Mucosa of descending colon (tissue), 3 donors: ENCODE data around the gene PTRH1. TPM values are rescaled to one million over a fixed set of nuclear protein-coding genes. Genes with fewer than 3 reads are reported as not detected.
A peak's percentile ranks its signal among the peaks of the same experiment; 100 is the strongest.

Experiments used
- ATAC-seq: fragments of 200-7000 bp; cut with Tn5 transposase; one replicate; pipeline ENCODE4 v1.9.1; 2020; ENCODE audit warnings: mild to moderate bottlenecking, moderate library complexity
- DNase-seq, 3 donors: peaks; one replicate each; pipeline ENCODE4 v3.0.0-alpha.2; 2020
- H3K36me3 ChIP-seq: fragments of 200-600 bp; one replicate; pipeline ENCODE4 v1.8.0; 2021; ENCODE audit warnings: low read depth, mild to moderate bottlenecking
- H3K4me1 ChIP-seq: fragments of 200-600 bp; one replicate; pipeline ENCODE4 v1.8.0; 2021; ENCODE audit warnings: low read depth, mild to moderate bottlenecking
- H3K4me3 ChIP-seq: fragments of 200-600 bp; one replicate; pipeline ENCODE4 v1.8.0; 2021; ENCODE audit warnings: mild to moderate bottlenecking
- H3K9me3 ChIP-seq: fragments of 200-600 bp; one replicate; pipeline ENCODE4 v1.8.0; 2021; ENCODE audit warnings: mild to moderate bottlenecking
- CTCF ChIP-seq: fragments of 200-600 bp; IDR thresholded peaks from one replicate; pipeline ENCODE4 v1.8.0; 2022; ENCODE audit warnings: antibody characterized with exemption, mild to moderate bottlenecking
- intact Hi-C, 2 donors: fragments of 100-400 bp; cut with DNase I in 1 of 2; cut with micrococcal nuclease in 1 of 2; formaldehyde crosslinking; loops; one replicate each; pipeline versions ENCODE4 v1.11.0 to v1.11.1; 2022; cut with DNase I, micrococcal nuclease
- total RNA-seq, 3 donors: library from RNA; stranded (reverse); fragmentation: NEBNext Ultra II Directional in 2 of 3; extraction: Animal tissue kit (Norgen Biotek cat#: 25700) in 2 of 3; gene quantifications; one replicate each; pipeline versions ENCODE4 v1.2.1 to v1.2.4, GENCODE V29; 2021 to 2023
- donor health status: DM: no; HTN: no; CAD: no; lungs with moderate emphysema.
- donor health status: DM: no; HTN: no; CAD: no.
- donor health status: DM: no; HTN: yes; CAD: no.

Gene PTRH1
- total RNA-seq, 3 donors from 2014 or later = 5.1 to 10.5 (median 10.3) TPM

DNA sequence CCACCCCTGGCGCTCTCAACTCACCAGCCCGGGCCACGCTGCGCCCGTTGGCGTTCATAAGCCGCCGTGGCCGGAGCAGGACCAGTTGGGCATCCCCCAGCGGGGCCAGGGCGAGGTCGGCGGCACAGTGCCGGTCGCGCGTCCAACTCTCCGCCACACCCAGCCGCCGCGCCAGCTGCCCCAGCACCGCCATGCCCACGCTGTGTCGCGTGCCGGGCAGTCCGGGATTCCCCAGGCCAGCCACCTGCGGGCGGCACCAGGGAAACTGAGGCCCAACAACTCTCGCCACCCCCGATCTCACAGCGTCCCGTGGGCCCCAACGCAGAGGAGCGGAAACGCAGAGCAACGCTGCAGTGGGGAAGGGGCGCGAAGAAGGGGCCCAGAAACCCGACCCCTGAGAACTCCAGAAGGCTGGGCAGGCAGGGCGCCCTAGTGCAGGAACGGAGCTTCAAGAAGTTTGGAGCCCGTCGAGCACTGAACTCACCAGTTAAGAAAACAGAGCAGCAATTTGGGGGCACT, 453 bp downstream of the PTRH1 start:
- no peaks in the 10 kb centered on the region for H3K36me3 ChIP-seq
- TF ChIP-seq CTCF = no peak
- intact Hi-C loops = no loop called here
- ATAC-seq (peak; percentile 69), DNase-seq (peak in 2 of 3 donors; percentile 51 to 75)
- H3K9me3 ChIP-seq = no peaks in the 10 kb centered on the region
- H3K4me1 ChIP-seq = peaks cover 5% of the 10 kb centered on the region
- H3K4me3 ChIP-seq = peak overlapping the region; percentile 61

GRCh38 chr9:127714020-127714750, 1.3 kb downstream of the PTRH1 start:
- no peak for ATAC-seq
- Histone ChIP-seq H3K36me3 (no peaks in the 10 kb centered on the region), H3K9me3 (no peaks in the 10 kb centered on the region), H3K4me1 (peaks cover 5% of the 10 kb centered on the region), H3K4me3 (no peak overlapping the region)
- DNase-seq = no peak
- intact Hi-C loops = no loop called here
- no peak for TF ChIP-seq CTCF

DNA sequence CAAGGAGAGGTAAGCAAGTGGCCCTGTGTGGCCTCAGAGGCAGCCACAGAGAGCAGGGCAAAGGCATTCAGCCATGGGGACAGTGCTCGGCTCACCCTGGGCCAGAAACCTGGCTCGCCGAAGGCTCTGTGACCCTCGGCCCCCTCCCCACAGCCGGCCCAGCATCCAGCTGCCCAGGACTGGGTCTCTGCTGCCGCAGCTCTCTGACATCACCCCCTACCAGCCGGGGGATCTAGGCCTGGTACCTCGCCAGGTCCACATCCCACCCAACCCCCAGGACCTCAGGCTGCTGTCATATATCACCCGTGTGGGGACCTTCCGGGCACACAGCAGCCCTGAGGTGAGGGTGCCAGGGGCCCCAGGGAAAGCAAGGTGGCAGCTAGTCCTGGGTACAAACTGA, 2.6 kb downstream of the PTRH1 start:
- H3K4me3 ChIP-seq = no peak overlapping the region
- no peak for TF ChIP-seq CTCF
- ATAC-seq = no peak
- H3K4me1 ChIP-seq = peaks cover 5% of the 10 kb centered on the region
- DNase-seq = no peak
- no peaks in the 10 kb centered on the region for H3K36me3 ChIP-seq
- intact Hi-C loops = no loop called here
- H3K9me3 ChIP-seq = no peaks in the 10 kb centered on the region

GRCh38 chr9:127712371-127712770, 3.1 kb downstream of the PTRH1 start:
- ATAC-seq (no peak), DNase-seq (no peak)
- no peak overlapping the region for H3K4me3 ChIP-seq
- no peak for TF ChIP-seq CTCF
- intact Hi-C loops = no loop called here
- peaks cover 5% of the 10 kb centered on the region for H3K4me1 ChIP-seq
- no peaks in the 10 kb centered on the region for H3K9me3 ChIP-seq
- no peaks in the 10 kb centered on the region for H3K36me3 ChIP-seq

DNA sequence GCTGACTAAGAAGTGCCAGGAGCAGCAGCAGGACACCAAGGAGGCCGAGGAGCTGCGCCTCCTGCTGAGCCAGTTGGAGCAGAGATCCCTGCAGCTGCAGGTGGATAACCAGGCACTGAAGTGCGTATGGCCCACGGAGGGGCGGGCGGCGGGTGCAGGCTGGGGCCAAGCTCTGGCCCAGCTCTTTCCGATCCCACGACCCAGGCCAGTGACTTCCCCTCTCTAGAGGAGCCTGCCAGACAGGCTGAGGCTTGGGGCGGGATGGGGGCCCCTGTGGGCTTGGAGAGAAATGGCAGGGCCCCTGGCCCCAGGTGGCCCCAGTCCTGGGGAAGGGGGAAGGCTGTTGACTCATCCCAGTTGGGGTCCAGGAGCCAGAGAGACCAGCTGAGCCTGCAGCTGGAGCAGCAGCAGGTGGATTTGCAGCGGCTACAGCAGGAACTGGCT, 3.6 kb downstream of the PTRH1 start:
- peaks cover 5% of the 10 kb centered on the region for H3K4me1 ChIP-seq
- intact Hi-C loops = no loop called here
- no peak for TF ChIP-seq CTCF
- DNase-seq (no peak), ATAC-seq (no peak)
- no peak overlapping the region for H3K4me3 ChIP-seq
- no peaks in the 10 kb centered on the region for H3K9me3 ChIP-seq
- H3K36me3 ChIP-seq = no peaks in the 10 kb centered on the region
